ENCODE results near the gene BCLAF1.

Gene BCLAF1

DNA sequence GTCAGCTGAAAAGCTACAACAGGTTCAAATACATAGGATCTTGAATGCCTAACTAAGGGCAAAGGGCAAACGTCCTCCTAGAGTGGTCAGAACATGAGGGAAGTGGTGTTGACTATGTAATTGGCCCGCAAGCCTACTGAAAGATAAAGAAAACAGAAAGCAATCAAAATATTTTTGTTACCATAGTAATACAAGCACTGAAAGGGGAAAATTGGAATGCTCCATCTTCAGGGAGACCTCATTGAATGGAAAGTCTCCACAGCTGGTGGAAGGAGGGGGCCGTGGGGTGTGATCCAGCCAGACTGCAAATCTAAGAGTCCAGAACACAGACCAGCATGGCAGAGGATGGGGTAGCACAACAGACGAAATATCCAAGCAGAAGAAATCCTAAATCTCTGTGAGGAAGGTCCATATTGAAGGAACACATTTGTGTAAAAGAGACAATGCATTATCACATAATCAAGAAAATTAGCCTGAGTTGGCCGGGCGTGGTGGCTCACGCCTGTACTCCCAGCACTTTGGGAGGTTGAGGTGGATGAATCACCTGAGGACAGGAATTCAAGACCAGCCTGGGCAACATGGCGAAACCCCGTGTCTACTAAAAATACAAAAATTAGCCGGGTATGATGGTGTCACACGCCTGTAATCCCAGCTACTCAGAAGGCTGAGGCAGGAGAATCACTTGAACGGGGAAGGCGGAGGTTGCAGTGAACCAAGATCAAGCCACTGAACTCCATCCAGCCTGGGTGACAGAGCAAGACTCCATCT is 79.1 kb downstream of the BCLAF1 start:
- Histone ChIP-seq H3K36me3 (ENCODE audit: control insufficient read depth in 1 of 2, insufficient read depth in 2 of 2, low read length in 2 of 2) (no peaks in the 10 kb centered on the region), H3K27ac (ENCODE audit: low read depth, low read length) (no peak overlapping the region), H3K9ac (ENCODE audit: low read depth in 1 of 2, low read length in 2 of 2) (no peak overlapping the region), H3K4me1 (ENCODE audit: control insufficient read depth in 1 of 2, insufficient read depth in 2 of 2, low read length in 2 of 2) (no peaks in the 10 kb centered on the region), H3K4me3 (ENCODE audit: low read depth in 1 of 2, low read length in 2 of 2) (no peak overlapping the region), H3K27me3 (ENCODE audit: control insufficient read depth in 1 of 2, insufficient read depth in 2 of 2, low read length in 2 of 2) (no peaks in the 10 kb centered on the region), H3K9me3 (ENCODE audit: control insufficient read depth in 1 of 2, low read length in 2 of 2) (no peaks in the 10 kb centered on the region)

DNA sequence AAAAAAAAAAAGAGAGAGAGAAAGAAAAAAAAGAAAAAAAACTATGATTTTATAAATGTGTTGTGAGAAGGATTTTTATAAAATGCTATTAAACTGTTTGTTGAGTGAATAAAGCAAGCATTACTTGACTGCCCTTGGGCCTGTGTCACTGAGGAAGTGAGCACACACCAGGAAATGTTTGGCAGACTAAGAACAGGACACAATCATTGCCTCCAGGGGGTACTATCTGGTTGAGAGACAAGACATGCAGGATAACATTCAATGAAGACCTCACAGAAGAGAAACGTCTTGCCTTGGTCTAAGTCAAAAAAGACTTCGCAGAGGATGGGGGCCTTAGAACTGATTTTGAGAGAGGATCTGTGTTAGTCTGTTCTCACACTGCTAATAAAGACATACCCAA is 80.2 kb downstream of the BCLAF1 start:
- H3K4me1 ChIP-seq (ENCODE audit: control insufficient read depth in 1 of 2, insufficient read depth in 2 of 2, low read length in 2 of 2) = no peaks in the 10 kb centered on the region
- H3K9ac ChIP-seq (ENCODE audit: low read depth in 1 of 2, low read length in 2 of 2) = no peak overlapping the region
- H3K27me3 ChIP-seq (ENCODE audit: control insufficient read depth in 1 of 2, insufficient read depth in 2 of 2, low read length in 2 of 2) = no peaks in the 10 kb centered on the region
- H3K27ac ChIP-seq (ENCODE audit: low read depth, low read length) = no peak overlapping the region
- no peak overlapping the region for H3K4me3 ChIP-seq (ENCODE audit: low read depth in 1 of 2, low read length in 2 of 2)
- H3K9me3 ChIP-seq (ENCODE audit: control insufficient read depth in 1 of 2, low read length in 2 of 2) = no peaks in the 10 kb centered on the region
- H3K36me3 ChIP-seq (ENCODE audit: control insufficient read depth in 1 of 2, insufficient read depth in 2 of 2, low read length in 2 of 2) = no peaks in the 10 kb centered on the region

DNA sequence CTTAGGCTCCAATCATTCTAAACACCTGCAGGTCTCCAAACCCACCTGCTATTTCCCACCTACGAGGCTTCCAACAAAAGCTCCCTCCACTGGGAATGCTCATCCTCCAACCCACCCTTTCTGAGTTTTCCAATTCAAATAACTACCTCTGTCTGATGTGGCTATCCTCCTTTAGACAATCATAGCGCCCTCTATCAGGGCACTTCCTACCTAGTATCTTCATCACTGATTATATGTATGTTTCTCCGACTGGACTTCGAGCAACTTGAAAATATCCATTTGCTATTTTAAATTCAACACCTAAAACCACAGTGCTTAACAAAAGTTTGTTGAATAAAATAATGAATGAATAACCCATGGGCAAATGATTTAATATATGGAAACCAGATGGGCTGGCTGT is 80.9 kb downstream of the BCLAF1 start:
- H3K9me3 ChIP-seq (ENCODE audit: control insufficient read depth in 1 of 2, low read length in 2 of 2) = no peaks in the 10 kb centered on the region
- no peak overlapping the region for H3K27ac ChIP-seq (ENCODE audit: low read depth, low read length)
- H3K9ac ChIP-seq (ENCODE audit: low read depth in 1 of 2, low read length in 2 of 2) = no peak overlapping the region

More for the DNA sequence above, 80.9 kb downstream of the BCLAF1 start:
- H3K27me3 ChIP-seq (ENCODE audit: control insufficient read depth in 1 of 2, insufficient read depth in 2 of 2, low read length in 2 of 2) = no peaks in the 10 kb centered on the region
- no peaks in the 10 kb centered on the region for H3K36me3 ChIP-seq (ENCODE audit: control insufficient read depth in 1 of 2, insufficient read depth in 2 of 2, low read length in 2 of 2)
- H3K4me3 ChIP-seq (ENCODE audit: low read depth in 1 of 2, low read length in 2 of 2) = no peak overlapping the region
- H3K4me1 ChIP-seq (ENCODE audit: control insufficient read depth in 1 of 2, insufficient read depth in 2 of 2, low read length in 2 of 2) = no peaks in the 10 kb centered on the region

Measured in duodenal mucosa (tissue), 2 donors.